Activated CD8-positive, alpha-beta memory T cell treated with anti-CD3 and anti-CD28 coated beads, Interleukin-2, amount 50 U/mL, for 24 hours (primary cell): ENCODE measurements around the gene CDC42SE2.

Experiments
- DNase-seq: peaks from one replicate; pipeline ENCODE4 v3.0.0-alpha.2; 2020; ENCODE audit errors: extremely low read depth

Gene CDC42SE2

GRCh38 chr5:131263648-131264450, at the start of gene CDC42SE2:
TSS of gene CDC42SE2 (plus strand) at chr5:131264053. CDS start at chr5:131359494, 95,441 bp downstream.
- peak; percentile 49 for DNase-seq

- DNase-seq: no peak
Observed at GRCh38 chr5:131214609-131215227, 49.1 kb upstream of the CDC42SE2 start.

- no peak for DNase-seq
Observed at GRCh38 chr5:131217791-131218190, 46.1 kb upstream of the CDC42SE2 start.

GRCh38 chr5:131218392-131218791, 45.5 kb upstream of the CDC42SE2 start:
- DNase-seq: no peak

GRCh38 chr5:131220566-131220965, 43.3 kb upstream of the CDC42SE2 start:
- no peak for DNase-seq

- DNase-seq: no peak
Observed at GRCh38 chr5:131221008-131221703, 42.7 kb upstream of the CDC42SE2 start.

- no peak for DNase-seq
Observed at GRCh38 chr5:131221888-131222287, 42.0 kb upstream of the CDC42SE2 start.

GRCh38 chr5:131222731-131223130, 41.1 kb upstream of the CDC42SE2 start:
- DNase-seq: no peak

- no peak for DNase-seq
Observed at GRCh38 chr5:131223751-131224386, 40.0 kb upstream of the CDC42SE2 start.

- no peak for DNase-seq
Observed at GRCh38 chr5:131224387-131225201, 39.3 kb upstream of the CDC42SE2 start.

GRCh38 chr5:131225282-131225974, 38.4 kb upstream of the CDC42SE2 start:
- no peak for DNase-seq

- DNase-seq: no peak
Observed at GRCh38 chr5:131226899-131227298, 37.0 kb upstream of the CDC42SE2 start.

GRCh38 chr5:131228646-131229045, 35.2 kb upstream of the CDC42SE2 start:
- no peak for DNase-seq

- no peak for DNase-seq
Observed at GRCh38 chr5:131229623-131230022, 34.2 kb upstream of the CDC42SE2 start.

- no peak for DNase-seq
Observed at GRCh38 chr5:131230406-131230805, 33.4 kb upstream of the CDC42SE2 start.

- DNase-seq: no peak
Observed at GRCh38 chr5:131239686-131240085, 24.2 kb upstream of the CDC42SE2 start.

- DNase-seq: no peak
Observed at GRCh38 chr5:131242728-131243255, 21.1 kb upstream of the CDC42SE2 start.

- DNase-seq: no peak
Observed at GRCh38 chr5:131245312-131245711, 18.5 kb upstream of the CDC42SE2 start.

GRCh38 chr5:131245948-131246347, 17.9 kb upstream of the CDC42SE2 start:
- no peak for DNase-seq

- DNase-seq: no peak
Observed at GRCh38 chr5:131246504-131246903, 17.3 kb upstream of the CDC42SE2 start.
